Fibroblast of pulmonary artery (primary cell): ENCODE results near the gene FAM83F.

ENCODE experiments used
- DNase-seq: peaks from one replicate; pipeline ENCODE4 v3.0.0-alpha.2; 2010; ENCODE audit warnings: low read depth
- H3K4me3 ChIP-seq: replicated peaks from 2 replicates; pipeline ENCODE4 v1.5.1; 2011; ENCODE audit warnings: low read depth, mild to moderate bottlenecking, control low read depth, low read length, moderate library complexity
- TF ChIP-seq, protein P1 (sequence below): IDR thresholded peaks from 2 replicates; pipeline ENCODE4 v1.5.1; 2011; ENCODE audit warnings: mild to moderate bottlenecking, control low read depth, low read length, inconsistent platforms; ENCODE audit errors: missing control alignments

FAM83F gene

GRCh38 chr22:40051322-40051721 is 56.6 kb downstream of the FAM83F start:
- H3K4me3 ChIP-seq = no peak overlapping the region
- TF ChIP-seq, protein P1, sequence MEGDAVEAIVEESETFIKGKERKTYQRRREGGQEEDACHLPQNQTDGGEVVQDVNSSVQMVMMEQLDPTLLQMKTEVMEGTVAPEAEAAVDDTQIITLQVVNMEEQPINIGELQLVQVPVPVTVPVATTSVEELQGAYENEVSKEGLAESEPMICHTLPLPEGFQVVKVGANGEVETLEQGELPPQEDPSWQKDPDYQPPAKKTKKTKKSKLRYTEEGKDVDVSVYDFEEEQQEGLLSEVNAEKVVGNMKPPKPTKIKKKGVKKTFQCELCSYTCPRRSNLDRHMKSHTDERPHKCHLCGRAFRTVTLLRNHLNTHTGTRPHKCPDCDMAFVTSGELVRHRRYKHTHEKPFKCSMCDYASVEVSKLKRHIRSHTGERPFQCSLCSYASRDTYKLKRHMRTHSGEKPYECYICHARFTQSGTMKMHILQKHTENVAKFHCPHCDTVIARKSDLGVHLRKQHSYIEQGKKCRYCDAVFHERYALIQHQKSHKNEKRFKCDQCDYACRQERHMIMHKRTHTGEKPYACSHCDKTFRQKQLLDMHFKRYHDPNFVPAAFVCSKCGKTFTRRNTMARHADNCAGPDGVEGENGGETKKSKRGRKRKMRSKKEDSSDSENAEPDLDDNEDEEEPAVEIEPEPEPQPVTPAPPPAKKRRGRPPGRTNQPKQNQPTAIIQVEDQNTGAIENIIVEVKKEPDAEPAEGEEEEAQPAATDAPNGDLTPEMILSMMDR = no peak
- DNase-seq = no peak

DNA sequence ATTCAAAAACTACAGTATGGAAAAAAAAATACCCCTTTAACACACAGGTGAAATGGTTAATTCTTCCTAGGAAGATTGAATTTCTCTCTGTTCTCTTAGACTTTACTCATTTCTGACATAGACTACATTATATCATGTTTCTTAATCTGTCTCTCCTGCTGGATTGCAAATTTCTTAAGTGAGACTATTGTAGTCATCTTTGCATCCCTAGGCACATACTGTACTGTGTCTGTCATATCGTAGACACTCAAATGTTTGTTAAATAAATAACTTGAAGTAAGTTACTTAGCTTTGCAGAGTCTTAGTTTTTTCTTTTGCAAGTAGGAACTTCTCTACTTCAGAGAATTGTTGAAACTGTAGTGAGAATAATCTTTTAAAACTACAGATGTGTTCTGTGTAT is 58.7 kb downstream of the FAM83F start:
- DNase-seq = no peak
- no peak overlapping the region for H3K4me3 ChIP-seq
- TF ChIP-seq, protein P1 = no peak

DNA sequence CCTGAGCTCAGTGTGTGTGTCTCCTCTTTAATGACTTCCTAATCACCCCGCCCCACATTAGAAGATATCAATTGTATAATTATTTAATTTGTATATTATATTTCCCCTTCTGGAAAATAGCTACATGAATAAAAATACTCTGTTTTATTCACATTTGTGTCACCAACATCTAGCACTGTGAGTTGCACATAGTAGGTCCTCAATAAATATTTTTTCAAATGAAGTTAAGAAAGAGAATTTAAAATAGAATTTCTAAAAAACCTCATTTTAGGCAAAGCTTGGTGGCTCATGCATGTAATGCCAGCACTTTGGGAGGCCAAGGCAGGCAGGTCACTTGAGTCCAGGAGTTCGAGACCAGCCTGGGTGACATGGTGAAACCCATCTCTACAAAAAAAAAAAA is 59.7 kb downstream of the FAM83F start:
- TF ChIP-seq, protein P1 = no peak
- H3K4me3 ChIP-seq = no peak overlapping the region
- DNase-seq = no peak

DNA sequence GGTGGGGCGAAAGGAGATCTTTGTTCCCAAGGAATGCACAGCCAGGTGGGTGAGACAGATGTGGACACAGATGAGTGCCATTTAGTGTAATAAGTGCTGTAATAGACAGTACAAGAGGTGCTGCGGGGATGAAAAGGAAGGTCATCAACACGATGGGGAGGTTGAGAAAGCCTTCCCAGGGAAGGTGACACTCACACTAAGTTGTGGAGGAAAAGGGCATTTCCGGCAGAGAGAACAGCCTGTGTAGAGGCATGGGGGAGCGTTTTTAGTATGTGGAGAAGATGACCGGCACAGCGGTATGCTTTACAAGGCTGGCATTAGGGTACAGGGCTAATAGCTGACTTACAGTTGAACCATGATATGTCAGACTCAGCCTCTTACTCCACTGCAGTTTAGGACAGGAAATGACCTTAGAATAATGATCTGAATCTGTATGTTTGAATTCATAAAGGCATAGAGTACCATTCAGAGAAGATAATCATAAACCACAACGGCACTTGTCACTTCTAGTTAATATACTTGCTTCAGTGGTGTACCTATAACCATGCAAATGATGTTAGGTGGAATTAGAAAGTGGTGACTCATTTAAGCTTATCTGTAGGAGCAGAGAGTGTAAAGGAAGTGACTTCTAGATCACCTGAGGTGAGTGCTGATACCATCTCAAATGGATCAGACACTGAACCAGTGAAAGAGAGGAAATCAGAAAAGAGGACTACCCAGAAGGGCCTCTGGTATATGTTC is 60.6 kb downstream of the FAM83F start:
- no peak for DNase-seq
- no peak overlapping the region for H3K4me3 ChIP-seq
- TF ChIP-seq, protein P1 = no peak

DNA sequence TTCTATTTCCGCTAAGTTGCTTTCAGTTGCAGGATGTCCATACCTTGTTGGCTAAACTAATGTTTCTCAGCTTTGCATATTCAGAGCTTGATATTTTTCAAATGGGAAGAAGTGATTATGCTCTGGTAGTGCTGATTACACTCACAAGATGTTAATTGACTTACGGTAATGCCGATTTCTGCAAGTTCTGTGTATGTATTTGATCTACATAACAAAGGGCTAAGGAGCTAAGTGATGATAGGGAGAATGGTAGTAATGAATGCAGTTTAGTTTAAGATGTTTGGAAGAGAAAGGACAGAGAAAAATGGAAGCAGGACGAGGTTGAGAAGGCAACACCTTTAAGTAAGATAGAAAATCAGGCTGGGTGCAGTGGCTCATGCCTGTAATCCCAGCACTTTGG is 61.4 kb downstream of the FAM83F start:
- no peak for DNase-seq
- no peak overlapping the region for H3K4me3 ChIP-seq
- TF ChIP-seq, protein P1 = no peak

- no peak overlapping the region for H3K4me3 ChIP-seq
- TF ChIP-seq, protein P1 = no peak
- no peak for DNase-seq
Observed at GRCh38 chr22:40056559-40056958, 61.8 kb downstream of the FAM83F start.

GRCh38 chr22:40057652-40058051 is 62.9 kb downstream of the FAM83F start:
- no peak overlapping the region for H3K4me3 ChIP-seq
- TF ChIP-seq, protein P1 = no peak
- no peak for DNase-seq
